Measurements from ENCODE around the gene MMP14. TPM values are rescaled to one million over a fixed set of nuclear protein-coding genes. Genes with fewer than 3 reads are reported as not detected.
A peak's percentile ranks its signal among the peaks of the same experiment; 100 is the strongest.

MMP14 gene
- total and polyA plus RNA-seq, 2 of the 13 experiments (the other 11 are each of a cell fraction or from before 2014, with no cell fraction given) = 5.2 to 9.8 TPM

DNA sequence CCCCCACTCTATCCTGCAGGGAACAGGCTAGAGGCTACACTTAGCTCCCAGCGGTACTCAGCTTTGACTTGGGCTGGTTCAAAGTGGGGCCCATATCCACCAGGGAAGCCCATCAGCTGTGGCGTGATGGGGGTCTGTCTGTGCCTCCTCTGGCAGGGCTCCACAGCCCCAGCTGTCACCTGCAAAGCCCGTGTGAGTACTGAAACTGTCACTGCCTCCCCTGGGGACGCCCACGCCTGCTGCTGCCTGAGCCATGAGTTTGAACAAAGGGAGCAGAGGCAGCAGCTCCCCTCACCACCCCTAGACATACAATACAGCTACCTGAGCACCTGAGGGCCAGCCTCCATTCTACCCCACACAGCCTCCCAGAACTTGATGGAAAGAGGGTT, 51.6 kb downstream of the MMP14 start (continued):
- TF ChIP-seq, protein P1, sequence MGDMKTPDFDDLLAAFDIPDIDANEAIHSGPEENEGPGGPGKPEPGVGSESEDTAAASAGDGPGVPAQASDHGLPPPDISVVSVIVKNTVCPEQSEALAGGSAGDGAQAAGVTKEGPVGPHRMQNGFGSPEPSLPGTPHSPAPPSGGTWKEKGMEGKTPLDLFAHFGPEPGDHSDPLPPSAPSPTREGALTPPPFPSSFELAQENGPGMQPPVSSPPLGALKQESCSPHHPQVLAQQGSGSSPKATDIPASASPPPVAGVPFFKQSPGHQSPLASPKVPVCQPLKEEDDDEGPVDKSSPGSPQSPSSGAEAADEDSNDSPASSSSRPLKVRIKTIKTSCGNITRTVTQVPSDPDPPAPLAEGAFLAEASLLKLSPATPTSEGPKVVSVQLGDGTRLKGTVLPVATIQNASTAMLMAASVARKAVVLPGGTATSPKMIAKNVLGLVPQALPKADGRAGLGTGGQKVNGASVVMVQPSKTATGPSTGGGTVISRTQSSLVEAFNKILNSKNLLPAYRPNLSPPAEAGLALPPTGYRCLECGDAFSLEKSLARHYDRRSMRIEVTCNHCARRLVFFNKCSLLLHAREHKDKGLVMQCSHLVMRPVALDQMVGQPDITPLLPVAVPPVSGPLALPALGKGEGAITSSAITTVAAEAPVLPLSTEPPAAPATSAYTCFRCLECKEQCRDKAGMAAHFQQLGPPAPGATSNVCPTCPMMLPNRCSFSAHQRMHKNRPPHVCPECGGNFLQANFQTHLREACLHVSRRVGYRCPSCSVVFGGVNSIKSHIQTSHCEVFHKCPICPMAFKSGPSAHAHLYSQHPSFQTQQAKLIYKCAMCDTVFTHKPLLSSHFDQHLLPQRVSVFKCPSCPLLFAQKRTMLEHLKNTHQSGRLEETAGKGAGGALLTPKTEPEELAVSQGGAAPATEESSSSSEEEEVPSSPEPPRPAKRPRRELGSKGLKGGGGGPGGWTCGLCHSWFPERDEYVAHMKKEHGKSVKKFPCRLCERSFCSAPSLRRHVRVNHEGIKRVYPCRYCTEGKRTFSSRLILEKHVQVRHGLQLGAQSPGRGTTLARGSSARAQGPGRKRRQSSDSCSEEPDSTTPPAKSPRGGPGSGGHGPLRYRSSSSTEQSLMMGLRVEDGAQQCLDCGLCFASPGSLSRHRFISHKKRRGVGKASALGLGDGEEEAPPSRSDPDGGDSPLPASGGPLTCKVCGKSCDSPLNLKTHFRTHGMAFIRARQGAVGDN (CRISPR knock-in tag; IDR thresholded peaks at IDR 0.05) = 0 out of 2 replicates have a peak, but pooled peaks have one; percentile 32
- TF ChIP-seq HCFC1 (IDR thresholded peaks at IDR 0.05; ENCODE audit: low read depth, low read length) = no peak
- TF ChIP-seq ZNF292 (CRISPR knock-in tag; IDR thresholded peaks at IDR 0.05; ENCODE audit: borderline replicate concordance, low read depth) = no peak
- no peak for TF ChIP-seq MAX (IDR thresholded peaks at IDR 0.05)
- peak; percentile 36 for TF ChIP-seq ZNF883 (CRISPR knock-in tag; IDR thresholded peaks at IDR 0.05; ENCODE audit: not compliant biosample characterization)
- TF ChIP-seq PCBP2 (optimal IDR thresholded peaks at IDR 0.05; ENCODE audit: low read depth, low read length, poor library complexity, severe bottlenecking) = no peak
- no peak for TF ChIP-seq NBN (conservative IDR thresholded peaks at IDR 0.05)
- no peak for TF ChIP-seq ZNF354B (CRISPR knock-in tag; IDR thresholded peaks at IDR 0.05)
- TF ChIP-seq TCF7L2 (IDR thresholded peaks at IDR 0.05; ENCODE audit: low read depth, low read length) = no peak
- TF ChIP-seq TSC22D2 (CRISPR knock-in tag; IDR thresholded peaks at IDR 0.05; ENCODE audit: borderline replicate concordance) = no peak
- TF ChIP-seq ZNF180 (CRISPR knock-in tag; IDR thresholded peaks at IDR 0.05; ENCODE audit: borderline replicate concordance, low read depth) = no peak
- TF ChIP-seq KIAA2018 (CRISPR knock-in tag; IDR thresholded peaks at IDR 0.05; ENCODE audit: borderline replicate concordance) = no peak
- no peak for TF ChIP-seq TARDBP (CRISPR knock-in tag; IDR thresholded peaks at IDR 0.05)
- no peak for TF ChIP-seq NR2F1 (CRISPR knock-in tag; IDR thresholded peaks at IDR 0.05)
- no peak for TF ChIP-seq ZNF230 (CRISPR knock-in tag; IDR thresholded peaks at IDR 0.05)
- no peak for TF ChIP-seq ZNF780A (CRISPR knock-in tag; IDR thresholded peaks at IDR 0.05)
- TF ChIP-seq KMT2B (CRISPR knock-in tag; IDR thresholded peaks at IDR 0.05) = no peak
- TF ChIP-seq MED13 (CRISPR knock-in tag; IDR thresholded peaks at IDR 0.05) = no peak
- TF ChIP-seq TP53 (CRISPR knock-in tag; conservative IDR thresholded peaks at IDR 0.05) = no peak
- no peak for TF ChIP-seq FOXC1 (CRISPR knock-in tag; IDR thresholded peaks at IDR 0.05; ENCODE audit: borderline replicate concordance)
